B cell (primary cell): ENCODE results near the gene PLK2. TPM values are rescaled to one million over a fixed set of nuclear protein-coding genes. Genes with fewer than 3 reads are reported as not detected.

ENCODE experiments used
- ATAC-seq: fragments of 200-7000 bp; cut with Tn5 transposase; one replicate; pipeline ENCODE4 v1.10.0; 2021; ENCODE audit warnings: low read depth, mild to moderate bottlenecking, moderate number of reproducible peaks, moderate library complexity
- CTCF ChIA-PET: fragments of 350-600 bp; sonication (Branson Sonifier 250); formaldehyde crosslinking; loops from one replicate; lab custom pipeline; 2021; ENCODE audit warnings: antibody characterized with exemption, inconsistent platforms; lab: Charles Lee
- POLR2A ChIA-PET: fragments of 350-600 bp; sonication (Branson Sonifier 250); formaldehyde crosslinking; loops from one replicate; lab custom pipeline; 2021; ENCODE audit warnings: antibody characterized with exemption; lab: Charles Lee
- DNase-seq: peaks from one replicate; pipeline ENCODE4 v3.0.0; 2013
- H2AFZ ChIP-seq: 2 replicates; pipeline ENCODE4 v1.6.1; 2012; ENCODE audit warnings: mild to moderate bottlenecking, low read depth, low read length; ENCODE audit not compliant: insufficient read depth, poor library complexity, severe bottlenecking
- H3K27ac ChIP-seq, 2 donors: 1 replicate in 1 of 2; 2 replicates in 1 of 2; pipeline ENCODE4 v1.5.1; 2012 to 2013; ENCODE audit warnings: low read length in 2 of 2, mild to moderate bottlenecking in 2 of 2, moderate library complexity in 1 of 2
- H3K27me3 ChIP-seq, 4 experiments: fragments of 200-600 bp in 1 of 4; sonication (generic) in 1 of 4; replicated peaks in 1 of 4; 1 replicate in 2 of 4; 2 replicates in 2 of 4; pipeline versions ENCODE4 v1.6.1 to v1.7.0; 2013 to 2016; ENCODE audit warnings: low read length in 3 of 4, mild to moderate bottlenecking in 2 of 4, mixed read lengths in 1 of 4, moderate library complexity in 1 of 4; ENCODE audit not compliant: insufficient read depth in 4 of 4, control insufficient read depth in 3 of 4; ENCODE audit errors: control extremely low read depth in 1 of 4
- H3K36me3 ChIP-seq, 2 experiments: replicated peaks in 1 of 2; 1 replicate in 1 of 2; 2 replicates in 1 of 2; pipeline versions ENCODE4 v1.6.1 to v1.7.1; 2013; ENCODE audit warnings: low read length in 1 of 2; ENCODE audit not compliant: insufficient read depth in 2 of 2, control insufficient read depth in 1 of 2; ENCODE audit errors: control extremely low read depth in 1 of 2, extremely low read depth in 1 of 2
- H3K4me1 ChIP-seq, 2 donors: fragments of 200-600 bp in 1 of 2; sonication (generic) in 1 of 2; 1 replicate in 1 of 2; 2 replicates in 1 of 2; pipeline versions ENCODE4 v1.5.1 to v1.6.1; 2013 to 2017; ENCODE audit warnings: low read length in 2 of 2; ENCODE audit not compliant: control insufficient read depth in 2 of 2, insufficient read depth in 2 of 2
- H3K4me2 ChIP-seq: replicated peaks from 2 replicates; pipeline ENCODE3; 2012; ENCODE audit warnings: mild to moderate bottlenecking, low read depth, low read length; ENCODE audit not compliant: poor library complexity, severe bottlenecking
- H3K4me3 ChIP-seq, 5 experiments: fragments of 200-600 bp in 1 of 5; sonication (generic) in 1 of 5; 1 replicate in 3 of 5; 2 replicates in 2 of 5; pipeline versions ENCODE4 v1.5.1 to v1.7.0; 2011 to 2016; ENCODE audit warnings: low read length in 4 of 5, mild to moderate bottlenecking in 4 of 5, low read depth in 2 of 5, control low read depth in 1 of 5, moderate library complexity in 1 of 5; ENCODE audit not compliant: insufficient read depth in 1 of 5; ENCODE audit errors: control extremely low read depth in 1 of 5, extremely low read depth in 1 of 5
- H3K79me2 ChIP-seq: fragments of 200-600 bp; sonication (generic); one replicate; pipeline ENCODE4 v1.6.0; 2016; ENCODE audit warnings: low read length; ENCODE audit not compliant: control insufficient read depth, insufficient read depth
- H3K9ac ChIP-seq: fragments of 200-600 bp; sonication (generic); 2 replicates; pipeline ENCODE4 v1.6.1; 2017; ENCODE audit warnings: mild to moderate bottlenecking, low read length, moderate library complexity
- H3K9me3 ChIP-seq, 3 donors: one replicate each; pipeline versions ENCODE4 v1.6.1 to v1.7.1; 2013; ENCODE audit warnings: low read length in 2 of 3; ENCODE audit not compliant: control insufficient read depth in 2 of 3, insufficient read depth in 1 of 3; ENCODE audit errors: control extremely low read depth in 1 of 3
- H4K20me1 ChIP-seq: 2 replicates; pipeline ENCODE4 v1.6.0; 2012; ENCODE audit warnings: mild to moderate bottlenecking, low read length; ENCODE audit not compliant: insufficient read depth, control insufficient read depth, poor library complexity, severe bottlenecking
- H3K27ac Mint-ChIP-seq: one replicate; pipeline ENCODE4 v1.8.0; 2021; ENCODE audit warnings: mixed read lengths
- H3K27me3 Mint-ChIP-seq: one replicate; pipeline ENCODE4 v1.8.0; 2021; ENCODE audit warnings: mixed read lengths
- H3K4me1 Mint-ChIP-seq: one replicate; pipeline ENCODE4 v1.8.0; 2021; ENCODE audit warnings: mixed read lengths
- H3K4me3 Mint-ChIP-seq: one replicate; pipeline ENCODE4 v1.8.0; 2021; ENCODE audit warnings: mixed read lengths
- H3K9me3 Mint-ChIP-seq: one replicate; pipeline ENCODE4 v1.8.0; 2022; ENCODE audit warnings: mixed read lengths; ENCODE audit not compliant: insufficient read depth
- CTCF ChIP-seq: fragments of 200-600 bp; IDR thresholded peaks from one replicate; pipeline ENCODE4 v1.8.0; 2022; ENCODE audit warnings: antibody characterized with exemption, mild to moderate bottlenecking
- EZH2 ChIP-seq: IDR thresholded peaks from 2 replicates; pipeline ENCODE4 v1.6.1; 2012; ENCODE audit warnings: borderline replicate concordance, low read depth, mild to moderate bottlenecking, moderate library complexity, low read length; ENCODE audit not compliant: insufficient read depth, poor library complexity, severe bottlenecking
- WGBS: methylation state at CpG from one replicate; pipeline ENCODE4 v1.1.5; 2013; ENCODE audit warnings: missing lambda C conversion rate; ENCODE audit not compliant: insufficient coverage; 5-methylcytosine and 5-hydroxymethylcytosine counted together
- intact Hi-C: fragments of 100-400 bp; cut with micrococcal nuclease; formaldehyde crosslinking; loops from one replicate; pipeline ENCODE4 v1.10.0; 2022
- polyA plus RNA-seq: library from polyadenylated mRNA; depleted of rRNA; stranded (reverse); fragments of >200 nt; gene quantifications from 2 replicates; pipeline ENCODE4 v1.2.3, GENCODE V29; 2012
- total RNA-seq, 2 donors: library from RNA; stranded (reverse); fragments of 120-200 nt in 1 of 2; gene quantifications; 1 replicate in 1 of 2; 2 replicates in 1 of 2; pipeline versions ENCODE4 v1.2.3 to v1.2.4, GENCODE V29; 2013 to 2022

The PLK2 gene
- total and polyA plus RNA-seq, 2 donors (not counting 1 experiment from before 2014, with no cell fraction given): 32.2 to 47.2 TPM

GRCh38 chr5:58459146-58460001, 512 bp downstream of the PLK2 start:
- peak; percentile 0 for ATAC-seq
- intact Hi-C loops: loop anchor here (1.0 to 5.0 kb wide), 9 partner anchors 32 to 1550 kb away; partner anchors contain the start of genes GAPT, MIER3, RAB3C and SETD9
- Histone ChIP-seq H3K4me1 (peaks cover 10 to 13% of the 10 kb centered on the region in 2 donors), H3K4me2 (peak overlapping the region; percentile 94), H3K9me3 (no peaks in the 10 kb centered on the region), H3K79me2 (no peaks in the 10 kb centered on the region), H3K9ac (peak overlapping the region; percentile 72), H3K36me3 (peaks cover 0 to 1% of the 10 kb centered on the region in 2 experiments), H3K4me3 (peak overlapping the region; percentile 46 to 88 (median 74)), H4K20me1 (no peaks in the 10 kb centered on the region), H3K27me3 (peaks cover 0 to 7% (median 3%) of the 10 kb centered on the region in 4 experiments), H3K27ac (peak overlapping the region; percentile 87 to 93), H2AFZ (peak overlapping the region; percentile 90)
- ChIA-PET POLR2A (interaction anchor here (0.7 to 1.0 kb wide), 3 partner anchors 29 to 1331 kb away, joined by 3 to 4 read pairs (median 3); partner anchors contain the start of gene RAB3C), CTCF (interaction anchor here (0.8 to 7.9 kb wide), 9 partner anchors 19 to 1286 kb away, joined by 3 to 93 read pairs (median 26); partner anchors contain the start of gene GPBP1)
- under 1% methylated on average over 57 of the region's 57 CpGs for WGBS
- peaks cover 13% of the 10 kb centered on the region for H3K4me1 Mint-ChIP-seq
- TF ChIP-seq EZH2 (no peak), CTCF (no peak)
- peak; percentile 66 for DNase-seq
- H3K9me3 Mint-ChIP-seq: no peaks in the 10 kb centered on the region
- H3K27ac Mint-ChIP-seq: peak overlapping the region; percentile 93
- peaks cover 3% of the 10 kb centered on the region for H3K27me3 Mint-ChIP-seq
- peak overlapping the region; percentile 87 for H3K4me3 Mint-ChIP-seq
